ENCODE measurements around the gene ADAMTS20.

DNA sequence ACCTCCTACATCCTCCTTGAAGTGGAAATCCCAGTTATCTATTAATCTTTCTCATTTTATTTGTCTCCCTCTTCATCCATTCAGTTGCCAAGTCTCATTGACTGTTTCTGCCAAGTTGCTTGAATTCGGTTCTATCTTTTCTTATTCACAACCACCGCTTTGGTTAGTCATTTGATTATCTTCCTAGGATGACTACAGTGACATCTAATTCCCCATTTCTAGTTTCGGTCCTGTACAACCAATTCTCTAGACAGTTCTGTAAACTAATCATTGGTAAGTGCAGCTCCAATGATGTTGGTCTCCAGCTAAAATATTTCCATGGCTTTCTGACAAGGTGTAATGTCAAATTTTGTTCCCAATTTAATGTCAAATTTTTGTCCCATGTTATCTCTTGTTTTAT, 220.1 kb downstream of the ADAMTS20 start:
- no peak for TF ChIP-seq CTCF (conservative IDR thresholded peaks at IDR 0.05)
- no peak for TF ChIP-seq ZFX (IDR thresholded peaks at IDR 0.05)
